Nephron progenitor cell (in vitro differentiated cells): ENCODE data around the gene SLC6A19.

Source experiments
- DNase-seq: peaks from one replicate; pipeline ENCODE4 v3.0.0; 2021
- H3K27ac Mint-ChIP-seq: 2 replicates; pipeline ENCODE4 v1.8.0; 2021; ENCODE audit warnings: mild to moderate bottlenecking, moderate library complexity, mixed read lengths
- H3K27me3 Mint-ChIP-seq: 2 replicates; pipeline ENCODE4 v1.8.0; 2021; ENCODE audit warnings: mild to moderate bottlenecking, low read depth, mixed read lengths; ENCODE audit not compliant: poor library complexity
- H3K36me3 Mint-ChIP-seq: 2 replicates; pipeline ENCODE4 v1.8.0; 2021; ENCODE audit warnings: low read depth, mixed read lengths
- H3K4me1 Mint-ChIP-seq: 2 replicates; pipeline ENCODE4 v1.8.0; 2021; ENCODE audit warnings: mixed read lengths
- H3K4me3 Mint-ChIP-seq: 2 replicates; pipeline ENCODE4 v1.8.0; 2021; ENCODE audit warnings: mild to moderate bottlenecking, moderate library complexity, mixed read lengths
- H3K9me3 Mint-ChIP-seq: 2 replicates; pipeline ENCODE4 v1.8.0; 2021; ENCODE audit warnings: mild to moderate bottlenecking, moderate library complexity, mixed read lengths
- TF ChIP-seq, protein P1 (sequence below): fragments of 200-600 bp; sonication (generic); IDR thresholded peaks from 2 replicates; pipeline ENCODE4 v1.5.0; 2021; ENCODE audit warnings: antibody characterized with exemption

Gene SLC6A19

GRCh38 chr5:1274471-1274870 is 73.1 kb downstream of the SLC6A19 start:
- Mint-ChIP-seq H3K4me1 (no peaks in the 10 kb centered on the region), H3K36me3 (peaks cover 13% of the 10 kb centered on the region), H3K27me3 (peaks cover 7% of the 10 kb centered on the region), H3K27ac (no peak overlapping the region), H3K9me3 (no peaks in the 10 kb centered on the region), H3K4me3 (no peak overlapping the region)
- DNase-seq: no peak
- TF ChIP-seq, protein P1, sequence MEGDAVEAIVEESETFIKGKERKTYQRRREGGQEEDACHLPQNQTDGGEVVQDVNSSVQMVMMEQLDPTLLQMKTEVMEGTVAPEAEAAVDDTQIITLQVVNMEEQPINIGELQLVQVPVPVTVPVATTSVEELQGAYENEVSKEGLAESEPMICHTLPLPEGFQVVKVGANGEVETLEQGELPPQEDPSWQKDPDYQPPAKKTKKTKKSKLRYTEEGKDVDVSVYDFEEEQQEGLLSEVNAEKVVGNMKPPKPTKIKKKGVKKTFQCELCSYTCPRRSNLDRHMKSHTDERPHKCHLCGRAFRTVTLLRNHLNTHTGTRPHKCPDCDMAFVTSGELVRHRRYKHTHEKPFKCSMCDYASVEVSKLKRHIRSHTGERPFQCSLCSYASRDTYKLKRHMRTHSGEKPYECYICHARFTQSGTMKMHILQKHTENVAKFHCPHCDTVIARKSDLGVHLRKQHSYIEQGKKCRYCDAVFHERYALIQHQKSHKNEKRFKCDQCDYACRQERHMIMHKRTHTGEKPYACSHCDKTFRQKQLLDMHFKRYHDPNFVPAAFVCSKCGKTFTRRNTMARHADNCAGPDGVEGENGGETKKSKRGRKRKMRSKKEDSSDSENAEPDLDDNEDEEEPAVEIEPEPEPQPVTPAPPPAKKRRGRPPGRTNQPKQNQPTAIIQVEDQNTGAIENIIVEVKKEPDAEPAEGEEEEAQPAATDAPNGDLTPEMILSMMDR: no peak
